GM08714 (cell line): ENCODE results near the gene APP.
"Not testable (repeated sequence)": the region's sequence is repeated elsewhere in the genome, so short reads cannot be mapped to it uniquely, and the experiment has no call there.

Experiments used
- H3K4me3 ChIP-seq: fragments of 200-500 bp; sonication (Bioruptor generic); 2 replicates; pipeline ENCODE4 v1.5.1; 2014; ENCODE audit warnings: mild to moderate bottlenecking, low read length, inconsistent platforms
- ZNF274 ChIP-seq: IDR thresholded peaks from 2 replicates; pipeline ENCODE4 v1.6.1; 2012; ENCODE audit warnings: mild to moderate bottlenecking, low read depth, low read length

APP gene

GRCh38 chr21:25936776-25937175 is 233.8 kb downstream of the APP start:
- no peak overlapping the region for H3K4me3 ChIP-seq
- no peak for TF ChIP-seq ZNF274

GRCh38 chr21:25934771-25935224 is 235.8 kb downstream of the APP start:
- no peak overlapping the region for H3K4me3 ChIP-seq
- TF ChIP-seq ZNF274: no peak

- no peak overlapping the region for H3K4me3 ChIP-seq
- TF ChIP-seq ZNF274: no peak
These were observed 236.4 kb downstream of the APP start for GRCh38 chr21:25934130-25934529.

DNA sequence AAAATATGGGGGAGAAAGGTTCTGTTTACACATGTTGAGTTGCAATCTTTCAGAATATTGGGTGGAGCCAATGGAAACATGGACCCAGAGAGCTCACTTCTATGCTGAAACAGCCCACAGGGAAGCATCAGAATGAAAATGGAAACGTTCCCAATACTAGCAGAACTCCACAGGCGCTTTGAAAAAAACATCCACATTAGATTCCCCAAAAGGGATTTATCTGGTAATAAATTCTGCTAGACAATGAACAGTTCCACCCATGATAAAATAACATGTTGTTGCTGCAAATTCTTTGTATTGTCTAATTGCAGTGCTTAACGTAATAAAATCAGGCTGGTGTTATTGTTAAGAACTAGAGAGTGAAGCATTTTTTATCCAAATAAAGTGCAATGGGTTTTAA is 238.8 kb downstream of the APP start:
- no peak overlapping the region for H3K4me3 ChIP-seq
- no peak for TF ChIP-seq ZNF274

- no peak overlapping the region for H3K4me3 ChIP-seq
- TF ChIP-seq ZNF274: no peak
These were observed 240.6 kb downstream of the APP start for GRCh38 chr21:25929856-25930520.

- no peak overlapping the region for H3K4me3 ChIP-seq
- TF ChIP-seq ZNF274: no peak
These were observed 243.2 kb downstream of the APP start for GRCh38 chr21:25927195-25927880.

- H3K4me3 ChIP-seq: no peak overlapping the region
- no peak for TF ChIP-seq ZNF274
These were observed 244.6 kb downstream of the APP start for GRCh38 chr21:25925936-25926335.

DNA sequence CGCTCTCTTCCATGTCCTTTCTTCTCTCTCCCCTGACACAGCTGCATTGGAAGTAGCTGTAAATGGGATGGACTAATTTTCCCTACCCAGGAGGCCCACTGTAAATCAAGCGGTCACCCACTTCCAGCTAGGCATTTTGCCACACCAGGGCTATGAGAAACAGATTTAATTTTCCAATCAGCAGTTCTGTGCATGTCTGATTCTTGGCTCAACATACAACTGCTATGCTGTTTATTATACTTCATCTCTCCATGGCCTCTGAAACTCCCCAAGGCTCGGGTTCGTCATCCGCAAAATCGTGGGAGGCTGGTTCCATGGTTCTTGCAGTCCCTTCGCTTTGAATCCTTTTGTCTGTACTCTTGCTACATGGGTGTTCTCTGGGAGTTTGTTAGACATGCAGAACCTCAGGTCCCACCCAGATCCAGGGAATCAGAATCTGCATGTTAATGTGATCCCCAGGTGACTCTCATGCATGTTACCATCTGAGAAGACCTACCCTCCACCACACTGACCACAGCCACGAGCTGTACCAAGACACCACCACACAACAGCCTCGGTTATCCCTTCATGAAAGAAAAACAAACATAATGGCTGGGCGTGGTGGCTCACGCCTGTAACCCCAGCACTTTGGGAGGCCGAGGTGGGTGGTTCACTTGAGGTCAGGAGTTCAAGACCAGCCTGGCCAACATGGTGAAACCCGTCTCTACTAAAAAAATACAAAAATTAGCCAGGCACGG is 245.3 kb downstream of the APP start:
- H3K4me3 ChIP-seq: no peak overlapping the region
- no peak for TF ChIP-seq ZNF274

DNA sequence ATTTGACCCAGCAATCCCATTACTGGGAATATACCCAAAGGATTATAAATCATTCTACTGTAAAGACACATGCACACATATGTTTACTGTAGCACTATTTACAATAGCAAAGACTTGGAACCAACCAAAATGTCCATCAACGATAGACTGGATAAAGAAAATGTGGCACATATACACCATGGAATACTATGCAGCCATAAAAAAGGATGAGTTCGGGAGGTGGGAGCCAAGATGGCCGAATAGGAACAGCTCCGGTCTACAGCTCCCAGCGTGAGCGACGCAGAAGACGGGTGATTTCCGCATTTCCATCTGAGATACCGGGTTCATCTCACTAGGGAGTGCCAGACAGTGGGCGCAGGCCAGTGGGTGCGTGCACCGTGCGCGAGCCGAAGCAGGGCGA is 252.4 kb downstream of the APP start:
- H3K4me3 ChIP-seq: not testable (repeated sequence)

- TF ChIP-seq ZNF274: no peak
- H3K4me3 ChIP-seq: no peak overlapping the region
These were observed 254.3 kb downstream of the APP start for GRCh38 chr21:25916226-25916625.

DNA sequence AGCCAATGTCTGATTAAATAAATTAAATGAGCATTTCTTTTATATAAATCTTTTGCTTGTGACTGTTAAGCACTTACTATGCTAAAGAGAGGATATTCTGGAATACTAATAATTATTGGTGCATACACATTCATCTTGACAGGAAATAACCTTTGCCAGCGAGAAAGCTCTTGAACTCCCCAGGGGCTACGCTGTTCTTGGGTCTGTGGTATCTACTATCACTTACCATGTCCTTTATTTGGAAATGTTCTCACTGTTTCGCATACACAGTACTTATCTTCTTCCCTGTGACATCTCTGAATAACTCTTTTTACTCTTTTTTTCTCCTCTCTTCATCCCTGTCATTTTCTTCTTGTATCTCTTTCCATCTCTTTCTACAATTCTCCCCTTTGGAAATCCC is 257.1 kb downstream of the APP start:
- TF ChIP-seq ZNF274: no peak
- no peak overlapping the region for H3K4me3 ChIP-seq

DNA sequence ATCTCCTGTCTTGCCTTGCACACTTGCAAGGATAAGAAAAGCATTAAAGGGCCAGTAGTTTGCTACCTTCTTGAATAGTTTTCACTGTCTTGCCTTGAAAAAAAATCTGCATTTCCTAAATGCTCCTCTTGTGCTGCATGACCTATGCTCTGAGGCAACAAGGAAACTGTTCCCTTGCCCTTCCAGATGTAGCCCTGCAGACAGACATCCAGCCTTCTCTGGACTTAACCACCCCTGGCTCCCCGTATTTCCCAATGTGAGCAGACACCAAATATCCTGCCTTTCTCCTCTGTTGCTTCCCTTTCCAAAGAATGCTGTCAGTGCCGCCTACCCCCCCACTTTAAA is 258.2 kb downstream of the APP start:
- no peak for TF ChIP-seq ZNF274
- H3K4me3 ChIP-seq: no peak overlapping the region

- TF ChIP-seq ZNF274: no peak
- H3K4me3 ChIP-seq: no peak overlapping the region
These were observed 258.7 kb downstream of the APP start for GRCh38 chr21:25911730-25912401.

- TF ChIP-seq ZNF274: no peak
- H3K4me3 ChIP-seq: no peak overlapping the region
These were observed 259.8 kb downstream of the APP start for GRCh38 chr21:25910809-25911208.

- no peak for TF ChIP-seq ZNF274
- H3K4me3 ChIP-seq: no peak overlapping the region
These were observed 261.2 kb downstream of the APP start for GRCh38 chr21:25909341-25909740.

- H3K4me3 ChIP-seq: no peak overlapping the region
These were observed 262.1 kb downstream of the APP start for GRCh38 chr21:25908495-25908894.

More at GRCh38 chr21:25908495-25908894, 262.1 kb downstream of the APP start:
- TF ChIP-seq ZNF274: no peak
